ENCODE measurements around the gene PYROXD2. TPM values are rescaled to one million over a fixed set of nuclear protein-coding genes. Genes with fewer than 3 reads are reported as not detected.

Gene PYROXD2
- total and polyA plus RNA-seq, 2 of the 13 experiments (the other 11 are each of a cell fraction or from before 2014, with no cell fraction given) = 2.0 to 6.2 TPM

DNA sequence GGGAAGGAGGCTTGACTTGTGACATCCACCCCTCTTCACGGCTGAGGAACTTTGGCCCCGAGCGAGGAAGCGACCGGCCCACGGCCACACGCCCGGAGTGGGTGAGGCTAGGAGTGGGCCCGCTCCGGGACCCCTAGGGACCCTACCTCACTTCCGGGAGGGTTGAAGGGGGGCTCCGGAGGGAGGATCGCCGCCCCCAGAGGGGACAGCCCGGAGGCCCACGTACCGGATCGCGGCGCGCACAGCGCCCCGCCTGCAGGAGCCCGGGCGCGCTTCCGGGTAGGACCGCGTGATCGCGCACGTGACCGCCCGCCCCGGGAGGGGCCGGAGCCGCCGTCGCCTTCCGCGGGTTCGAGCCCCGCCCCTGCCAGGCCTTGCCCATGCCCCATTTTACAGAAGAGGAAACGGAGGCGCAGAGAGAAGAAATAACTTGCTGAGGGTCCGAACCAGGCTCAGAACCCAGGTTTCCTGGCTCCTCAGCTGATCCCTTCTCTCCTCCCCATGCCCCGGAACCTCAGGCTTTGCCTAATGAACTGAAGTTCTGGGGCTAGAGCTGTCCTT lies 31.8 kb upstream of the PYROXD2 start, which contains the start of gene HPS1:
TSS of gene HPS1 (minus strand) at position 275 of the 561 bp plus-strand sequence. CDS start 3,695 bp downstream, outside the sequence.
- peak within 1 kb of the TSS; percentile 72 for H3K27ac ChIP-seq (ENCODE audit: extremely low read length, insufficient read depth, low read length)
- ATAC-seq = peak; percentile 92
- TF ChIP-seq NFIB (CRISPR knock-in tag; IDR thresholded peaks at IDR 0.05; ENCODE audit: borderline replicate concordance) (no peak), PPARG (CRISPR knock-in tag; conservative IDR thresholded peaks at IDR 0.05) (no peak), ASH2L (IDR thresholded peaks at IDR 0.05; ENCODE audit: insufficient read length, low read depth, low read length) (peak; percentile 80), ETV6 (CRISPR knock-in tag; conservative IDR thresholded peaks at IDR 0.05) (no peak), ONECUT2 (CRISPR knock-in tag; IDR thresholded peaks at IDR 0.05) (no peak), FOSL1 (CRISPR knock-in tag; IDR thresholded peaks at IDR 0.05; ENCODE audit: borderline replicate concordance) (no peak), MED13 (CRISPR knock-in tag; IDR thresholded peaks at IDR 0.05) (no peak), ARID2 (CRISPR knock-in tag; IDR thresholded peaks at IDR 0.05; ENCODE audit: borderline replicate concordance) (no peak), ZKSCAN8 (CRISPR knock-in tag; IDR thresholded peaks at IDR 0.05; ENCODE audit: borderline replicate concordance) (no peak), TCF7L2 (IDR thresholded peaks at IDR 0.05; ENCODE audit: low read depth, low read length) (no peak), TEAD2 (CRISPR knock-in tag; IDR thresholded peaks at IDR 0.05) (no peak), ZMYM3 (CRISPR knock-in tag; IDR thresholded peaks at IDR 0.05) (peak; percentile 90), ATM (IDR thresholded peaks at IDR 0.05; ENCODE audit: borderline replicate concordance) (no peak), IKZF4 (CRISPR knock-in tag; IDR thresholded peaks at IDR 0.05; ENCODE audit: borderline replicate concordance, low read depth, not compliant biosample characterization) (no peak), ZNF234 (CRISPR knock-in tag; conservative IDR thresholded peaks at IDR 0.05) (peak; percentile 10; the same call in 1 of the 2 replicates), ZNF878 (CRISPR knock-in tag; IDR thresholded peaks at IDR 0.05) (no peak)
- TF ChIP-seq, protein P1, sequence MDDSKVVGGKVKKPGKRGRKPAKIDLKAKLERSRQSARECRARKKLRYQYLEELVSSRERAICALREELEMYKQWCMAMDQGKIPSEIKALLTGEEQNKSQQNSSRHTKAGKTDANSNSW (CRISPR knock-in tag; IDR thresholded peaks at IDR 0.05; ENCODE audit: borderline replicate concordance) = 0 out of 2 replicates have a peak, but pooled peaks have one; percentile 53
- TF ChIP-seq, protein P2, sequence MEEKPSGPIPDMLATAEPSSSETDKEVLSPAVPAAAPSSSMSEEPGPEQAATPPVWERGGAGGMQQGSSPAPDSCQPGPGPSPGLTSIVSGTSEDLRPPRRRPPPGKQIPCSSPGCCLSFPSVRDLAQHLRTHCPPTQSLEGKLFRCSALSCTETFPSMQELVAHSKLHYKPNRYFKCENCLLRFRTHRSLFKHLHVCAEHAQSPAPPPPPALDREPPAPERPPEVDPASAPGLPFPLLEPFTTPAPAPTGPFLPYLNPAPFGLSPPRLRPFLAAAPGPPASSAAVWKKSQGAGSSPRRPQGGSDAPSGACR (CRISPR knock-in tag; IDR thresholded peaks at IDR 0.05) = no peak
- TF ChIP-seq, protein P3, sequence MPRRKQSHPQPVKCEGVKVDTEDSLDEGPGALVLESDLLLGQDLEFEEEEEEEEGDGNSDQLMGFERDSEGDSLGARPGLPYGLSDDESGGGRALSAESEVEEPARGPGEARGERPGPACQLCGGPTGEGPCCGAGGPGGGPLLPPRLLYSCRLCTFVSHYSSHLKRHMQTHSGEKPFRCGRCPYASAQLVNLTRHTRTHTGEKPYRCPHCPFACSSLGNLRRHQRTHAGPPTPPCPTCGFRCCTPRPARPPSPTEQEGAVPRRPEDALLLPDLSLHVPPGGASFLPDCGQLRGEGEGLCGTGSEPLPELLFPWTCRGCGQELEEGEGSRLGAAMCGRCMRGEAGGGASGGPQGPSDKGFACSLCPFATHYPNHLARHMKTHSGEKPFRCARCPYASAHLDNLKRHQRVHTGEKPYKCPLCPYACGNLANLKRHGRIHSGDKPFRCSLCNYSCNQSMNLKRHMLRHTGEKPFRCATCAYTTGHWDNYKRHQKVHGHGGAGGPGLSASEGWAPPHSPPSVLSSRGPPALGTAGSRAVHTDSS (CRISPR knock-in tag; conservative IDR thresholded peaks at IDR 0.05) = no peak
- TF ChIP-seq, protein P4, sequence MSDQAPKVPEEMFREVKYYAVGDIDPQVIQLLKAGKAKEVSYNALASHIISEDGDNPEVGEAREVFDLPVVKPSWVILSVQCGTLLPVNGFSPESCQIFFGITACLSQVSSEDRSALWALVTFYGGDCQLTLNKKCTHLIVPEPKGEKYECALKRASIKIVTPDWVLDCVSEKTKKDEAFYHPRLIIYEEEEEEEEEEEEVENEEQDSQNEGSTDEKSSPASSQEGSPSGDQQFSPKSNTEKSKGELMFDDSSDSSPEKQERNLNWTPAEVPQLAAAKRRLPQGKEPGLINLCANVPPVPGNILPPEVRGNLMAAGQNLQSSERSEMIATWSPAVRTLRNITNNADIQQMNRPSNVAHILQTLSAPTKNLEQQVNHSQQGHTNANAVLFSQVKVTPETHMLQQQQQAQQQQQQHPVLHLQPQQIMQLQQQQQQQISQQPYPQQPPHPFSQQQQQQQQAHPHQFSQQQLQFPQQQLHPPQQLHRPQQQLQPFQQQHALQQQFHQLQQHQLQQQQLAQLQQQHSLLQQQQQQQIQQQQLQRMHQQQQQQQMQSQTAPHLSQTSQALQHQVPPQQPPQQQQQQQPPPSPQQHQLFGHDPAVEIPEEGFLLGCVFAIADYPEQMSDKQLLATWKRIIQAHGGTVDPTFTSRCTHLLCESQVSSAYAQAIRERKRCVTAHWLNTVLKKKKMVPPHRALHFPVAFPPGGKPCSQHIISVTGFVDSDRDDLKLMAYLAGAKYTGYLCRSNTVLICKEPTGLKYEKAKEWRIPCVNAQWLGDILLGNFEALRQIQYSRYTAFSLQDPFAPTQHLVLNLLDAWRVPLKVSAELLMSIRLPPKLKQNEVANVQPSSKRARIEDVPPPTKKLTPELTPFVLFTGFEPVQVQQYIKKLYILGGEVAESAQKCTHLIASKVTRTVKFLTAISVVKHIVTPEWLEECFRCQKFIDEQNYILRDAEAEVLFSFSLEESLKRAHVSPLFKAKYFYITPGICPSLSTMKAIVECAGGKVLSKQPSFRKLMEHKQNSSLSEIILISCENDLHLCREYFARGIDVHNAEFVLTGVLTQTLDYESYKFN (CRISPR knock-in tag; conservative IDR thresholded peaks at IDR 0.05) = no peak; the same call in 1 of the 2 replicates

More for the DNA sequence above, 31.8 kb upstream of the PYROXD2 start, which contains the start of gene HPS1:
- peaks cover 3 to 29% of the 10 kb centered on the region in 2 experiments for H3K36me3 ChIP-seq (replicated peaks in 1 of 2; ENCODE audit: control insufficient read depth in 1 of 2, insufficient read depth in 2 of 2, low read length in 2 of 2)
- no peaks in the 10 kb centered on the region for H3K9me3 ChIP-seq (ENCODE audit: low read length)
- peak within 1 kb of the TSS; percentile 97 for H2AFZ ChIP-seq (ENCODE audit: low read length)
- DNase-seq (ENCODE audit: low spot score) (peak; percentile 27), FAIRE-seq (no peak)
- CTCF ChIA-PET (ENCODE audit: low intra/inter-chr PET ratio, low total read pairs) = no interaction called here
- 0% methylated on average over 3 of the region's 47 CpGs for WGBS (ENCODE audit: low lambda C conversion rate)
- peak within 1 kb of the TSS; percentile 87 for H3K9ac ChIP-seq (ENCODE audit: insufficient read depth, low read depth, low read length)
- no peaks in the 10 kb centered on the region for H4K20me1 ChIP-seq (ENCODE audit: insufficient read depth, low read length)
- in situ Hi-C loops (cut with HindIII; ENCODE audit: extremely low pct_ligation_motif_present, low pct_unique_long_range_greater_than_20kb) (no loop called here), intact Hi-C loops (cut with micrococcal nuclease; ENCODE audit: unreplicated experiment) (no loop called here)
- H3K79me2 ChIP-seq (ENCODE audit: insufficient read depth, low read length) = peaks cover 3% of the 10 kb centered on the region
- H3K4me1 ChIP-seq (ENCODE audit: insufficient read depth, low read length) = peaks cover 24% of the 10 kb centered on the region
- POLR2A ChIA-PET = interaction anchor here (1.5 kb wide), 1 partner anchor 14 kb away, joined by 5 read pairs; no protein-coding TSS in a partner anchor
- H3K4me2 ChIP-seq (ENCODE audit: low read depth, low read length) = peak within 1 kb of the TSS; percentile 97
- peak within 1 kb of the TSS; percentile 80 to 93 (median 86) for H3K4me3 ChIP-seq (replicated peaks in 1 of 3; ENCODE audit: insufficient read depth in 1 of 3, low read depth in 2 of 3, low read length in 3 of 3)
- no TSS peak for BruUV-seq (replicated peaks)
- no peaks in the 10 kb centered on the region for H3K27me3 ChIP-seq (ENCODE audit: control insufficient read depth in 1 of 2, insufficient read depth in 2 of 2, low read length in 2 of 2)
